CD14-positive monocyte (primary cell): ENCODE measurements around the gene CTBP2. TPM values are rescaled to one million over a fixed set of nuclear protein-coding genes. Genes with fewer than 3 reads are reported as not detected.

Experiments
- DNase-seq, 3 donors: peaks; one replicate each; pipeline ENCODE4 v3.0.0-alpha.2; 2011 to 2022
- H2AFZ ChIP-seq: 2 replicates; pipeline ENCODE4 v1.6.0; 2012; ENCODE audit warnings: mild to moderate bottlenecking, low read depth, low read length, inconsistent platforms; ENCODE audit not compliant: insufficient read depth, poor library complexity, severe bottlenecking
- H3K27ac ChIP-seq, 2 donors: 1 replicate in 1 of 2; 2 replicates in 1 of 2; pipeline ENCODE4 v1.5.1; 2012 to 2013; ENCODE audit warnings: low read length in 2 of 2, control low read depth in 1 of 2, inconsistent platforms in 1 of 2, low read depth in 1 of 2, mild to moderate bottlenecking in 1 of 2
- H3K27me3 ChIP-seq, 2 donors: one replicate each; pipeline versions ENCODE4 v1.6.0 to v1.6.1; 2011 to 2013; ENCODE audit warnings: low read length in 2 of 2; ENCODE audit not compliant: control insufficient read depth in 2 of 2, insufficient read depth in 2 of 2
- H3K36me3 ChIP-seq, 2 donors: replicated peaks in 1 of 2; 1 replicate in 1 of 2; 2 replicates in 1 of 2; pipeline versions ENCODE4 v1.5.1 to v1.6.1; 2012 to 2013; ENCODE audit warnings: low read length in 2 of 2, control low read depth in 1 of 2, inconsistent platforms in 1 of 2, mild to moderate bottlenecking in 1 of 2; ENCODE audit not compliant: insufficient read depth in 2 of 2, control insufficient read depth in 1 of 2
- H3K4me1 ChIP-seq, 2 donors: 1 replicate in 1 of 2; 2 replicates in 1 of 2; pipeline versions ENCODE4 v1.5.1 to v1.6.1; 2012 to 2013; ENCODE audit warnings: low read length in 2 of 2, control low read depth in 1 of 2, inconsistent platforms in 1 of 2, mild to moderate bottlenecking in 1 of 2, moderate library complexity in 1 of 2; ENCODE audit not compliant: insufficient read depth in 2 of 2, control insufficient read depth in 1 of 2
- H3K4me2 ChIP-seq: replicated peaks from 2 replicates; pipeline ENCODE3; 2012; ENCODE audit warnings: low read length, moderate library complexity, mild to moderate bottlenecking; ENCODE audit not compliant: poor library complexity, severe bottlenecking; ENCODE audit errors: extremely low read depth
- H3K4me3 ChIP-seq, 3 experiments: fragments of 200-600 bp in 1 of 3; sonication (generic) in 1 of 3; replicated peaks in 1 of 3; 1 replicate in 2 of 3; 2 replicates in 1 of 3; pipeline ENCODE4 v1.5.1; 2011 to 2013; ENCODE audit warnings: low read length in 3 of 3, mild to moderate bottlenecking in 3 of 3, control low read depth in 2 of 3, low read depth in 2 of 3, inconsistent platforms in 1 of 3, moderate library complexity in 1 of 3
- H3K79me2 ChIP-seq: 2 replicates; pipeline ENCODE4 v1.6.0; 2012; ENCODE audit warnings: mild to moderate bottlenecking, control low read depth, inconsistent platforms, low read length, moderate library complexity; ENCODE audit not compliant: insufficient read depth
- H3K9ac ChIP-seq: 2 replicates; pipeline ENCODE4 v1.6.0; 2017; ENCODE audit warnings: low read length, mild to moderate bottlenecking; ENCODE audit not compliant: insufficient read depth, poor library complexity, severe bottlenecking
- H3K9me3 ChIP-seq, 2 donors: replicated peaks in 1 of 2; 1 replicate in 1 of 2; 2 replicates in 1 of 2; pipeline versions ENCODE4 v1.5.1 to v1.6.1; 2012 to 2013; ENCODE audit warnings: low read length in 2 of 2, control low read depth in 1 of 2; ENCODE audit not compliant: control insufficient read depth in 1 of 2, insufficient read depth in 1 of 2
- H4K20me1 ChIP-seq: 2 replicates; pipeline ENCODE4 v1.6.0; 2012; ENCODE audit warnings: mild to moderate bottlenecking, low read length, control low read depth, moderate library complexity; ENCODE audit not compliant: insufficient read depth
- H3K27ac Mint-ChIP-seq, 7 donors: one replicate each; pipeline ENCODE4 v1.8.0; 2020; ENCODE audit warnings: mild to moderate bottlenecking in 7 of 7, mixed read lengths in 7 of 7, moderate library complexity in 6 of 7, inconsistent platforms in 2 of 7
- H3K27me3 Mint-ChIP-seq, 3 donors: one replicate each; pipeline ENCODE4 v1.8.0; 2021 to 2022; ENCODE audit warnings: low read depth in 3 of 3, mild to moderate bottlenecking in 3 of 3, mixed read lengths in 3 of 3, moderate library complexity in 3 of 3, inconsistent platforms in 1 of 3
- H3K36me3 Mint-ChIP-seq, 2 donors: one replicate each; pipeline ENCODE4 v1.8.0; 2020; ENCODE audit warnings: mixed read lengths in 2 of 2, inconsistent platforms in 1 of 2, mild to moderate bottlenecking in 1 of 2
- H3K4me1 Mint-ChIP-seq: one replicate; pipeline ENCODE4 v1.8.0; 2020; ENCODE audit warnings: mild to moderate bottlenecking, mixed read lengths
- H3K4me3 Mint-ChIP-seq, 2 donors: one replicate each; pipeline ENCODE4 v1.8.0; 2020; ENCODE audit warnings: mild to moderate bottlenecking in 2 of 2, mixed read lengths in 2 of 2, moderate library complexity in 1 of 2
- H3K9me3 Mint-ChIP-seq, 7 donors: one replicate each; pipeline ENCODE4 v1.8.0; 2020 to 2022; ENCODE audit warnings: mixed read lengths in 7 of 7, mild to moderate bottlenecking in 6 of 7, moderate library complexity in 6 of 7, inconsistent platforms in 2 of 7
- CTCF ChIP-seq: fragments of 200-600 bp; IDR thresholded peaks from one replicate; pipeline ENCODE4 v1.8.0; 2022; ENCODE audit warnings: antibody characterized with exemption, mild to moderate bottlenecking
- WGBS: methylation state at CpG from one replicate; pipeline ENCODE4 v1.1.5; 2013; ENCODE audit warnings: missing lambda C conversion rate; ENCODE audit not compliant: insufficient coverage; 5-methylcytosine and 5-hydroxymethylcytosine counted together
- intact Hi-C, 2 donors: fragments of 100-400 bp; cut with micrococcal nuclease; formaldehyde crosslinking; loops; one replicate each; pipeline versions ENCODE4 v1.15.0 to v1.15.1; 2023
- polyA plus RNA-seq, 3 donors: library from polyadenylated mRNA; depleted of rRNA in 1 of 3; unstranded in 2 of 3; stranded (reverse) in 1 of 3; fragments of 300-500 nt in 2 of 3; fragments of >200 nt in 1 of 3; fragmentation: Illumina TruSeq in 2 of 3; gene quantifications; 1 replicate in 2 of 3; 2 replicates in 1 of 3; pipeline ENCODE4 v1.2.3, GENCODE V29; 2012 to 2021

Gene CTBP2
- polyA plus RNA-seq, 3 donors: 40.9 to 87.1 (median 41.1) TPM

DNA sequence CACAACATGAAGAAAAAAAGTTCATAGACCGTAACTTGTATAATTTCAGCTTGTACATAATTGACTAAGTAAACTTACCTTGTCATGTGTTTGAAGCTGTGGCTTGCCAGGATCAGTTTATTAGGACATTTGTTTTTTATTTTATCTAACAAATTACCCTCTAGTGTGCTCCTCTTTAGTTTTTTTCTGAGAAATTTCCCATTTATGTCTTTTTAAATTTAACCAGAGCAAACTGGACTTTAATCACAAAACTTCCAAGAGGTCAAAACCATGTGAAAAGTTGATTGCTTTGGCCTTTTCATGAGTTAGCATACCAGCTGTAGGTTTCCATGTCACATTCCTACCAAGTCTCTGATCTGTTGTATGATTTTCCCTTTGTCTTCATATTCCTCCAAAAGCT, 176.0 kb downstream of the CTBP2 start:
- peaks cover 49% of the 10 kb centered on the region for H4K20me1 ChIP-seq
- H3K27ac ChIP-seq: no peak overlapping the region
- no peak for TF ChIP-seq CTCF
- Mint-ChIP-seq H3K27ac (peak overlapping the region in 1 of 7 donors; percentile 5), H3K27me3 (no peaks in the 10 kb centered on the region), H3K4me3 (no peak overlapping the region), H3K36me3 (peaks cover 80 to 83% of the 10 kb centered on the region in 2 donors), H3K9me3 (no peaks in the 10 kb centered on the region), H3K4me1 (peaks cover 2% of the 10 kb centered on the region)
- no peaks in the 10 kb centered on the region for H3K4me1 ChIP-seq
- peaks cover 68 to 96% of the 10 kb centered on the region in 2 donors for H3K36me3 ChIP-seq
- DNase-seq: no peak
- no peaks in the 10 kb centered on the region for H3K27me3 ChIP-seq
- WGBS: no CpG with 5 or more reads among the region's 1 CpG
- intact Hi-C loops: no loop called here
- no peaks in the 10 kb centered on the region for H3K79me2 ChIP-seq
- H3K4me2 ChIP-seq: no peak overlapping the region
- H3K9ac ChIP-seq: no peak overlapping the region
- H3K4me3 ChIP-seq: no peak overlapping the region
- H2AFZ ChIP-seq: no peak overlapping the region
- H3K9me3 ChIP-seq: no peaks in the 10 kb centered on the region

- Histone ChIP-seq H3K36me3 (peaks cover 63 to 93% of the 10 kb centered on the region in 2 donors), H3K9me3 (no peaks in the 10 kb centered on the region), H3K27ac (peak overlapping the region in 1 of 2 donors; percentile 20), H3K27me3 (no peaks in the 10 kb centered on the region), H3K4me3 (no peak overlapping the region), H3K4me2 (no peak overlapping the region), H4K20me1 (peaks cover 51% of the 10 kb centered on the region), H3K9ac (no peak overlapping the region), H3K4me1 (no peaks in the 10 kb centered on the region), H3K79me2 (no peaks in the 10 kb centered on the region), H2AFZ (no peak overlapping the region)
- Mint-ChIP-seq H3K36me3 (peaks cover 77 to 81% of the 10 kb centered on the region in 2 donors), H3K4me3 (no peak overlapping the region), H3K9me3 (no peaks in the 10 kb centered on the region), H3K27ac (no peak overlapping the region), H3K27me3 (no peaks in the 10 kb centered on the region), H3K4me1 (peaks cover 2% of the 10 kb centered on the region)
- no peak for DNase-seq
- no peak for TF ChIP-seq CTCF
- intact Hi-C loops: no loop called here
- WGBS: 61% methylated on average over 4 of the region's 6 CpGs
Observed at GRCh38 chr10:124983321-124983720, 177.0 kb downstream of the CTBP2 start.
